Measurements from ENCODE around the gene XIRP2. TPM values are rescaled to one million over a fixed set of nuclear protein-coding genes. Genes with fewer than 3 reads are reported as not detected.

Gene XIRP2
- total and polyA plus RNA-seq, 2 of the 4 experiments (the other 2 are of a cell fraction) = 0.05 to 0.18 TPM

GRCh38 chr2:166960702-166961270 lies 72.5 kb downstream of the XIRP2 start:
- no peaks in the 10 kb centered on the region for H3K36me3 ChIP-seq (ENCODE audit: control insufficient read depth, insufficient read depth, low read length)
- no peak overlapping the region for H4K91ac ChIP-seq (ENCODE audit: insufficient read depth, low read depth, low read length)
- H3K9ac ChIP-seq (ENCODE audit: low read depth, low read length) = no peak overlapping the region
- H2AFZ ChIP-seq (replicated peaks; ENCODE audit: low read length, poor library complexity) = no peak overlapping the region
- in situ Hi-C loops (cut with MboI; ENCODE audit: low sequenced_read_pairs) (no loop called here), intact Hi-C loops (cut with micrococcal nuclease) (no loop called here), dilution Hi-C loops (cut with HindIII; ENCODE audit: low sequenced_read_pairs, unreplicated experiment) (no loop called here)
- H2AK9ac ChIP-seq (replicated peaks; ENCODE audit: low read depth, low read length, poor library complexity) = no peak overlapping the region
- no TSS peak for BruUV-seq (replicated peaks)
- H4K5ac ChIP-seq (ENCODE audit: low read depth, low read length) = no peak overlapping the region
- no peak overlapping the region for H3K27ac ChIP-seq (ENCODE audit: insufficient read depth, low read length)
- H2BK5ac ChIP-seq (ENCODE audit: low read depth, low read length, poor library complexity, severe bottlenecking) = no peak overlapping the region
- DNase-seq = no peak
- H3K4me1 ChIP-seq (ENCODE audit: control insufficient read depth, insufficient read depth, low read length) = peaks cover 5% of the 10 kb centered on the region
- H2BK15ac ChIP-seq (ENCODE audit: low read depth, low read length) = no peak overlapping the region
- no peak overlapping the region for H3K4me3 ChIP-seq (ENCODE audit: insufficient read depth, low read depth, low read length)
- no peak overlapping the region for H3K18ac ChIP-seq (ENCODE audit: low read depth, low read length)
- no peak overlapping the region for H2BK20ac ChIP-seq (ENCODE audit: low read depth, low read length)
- H2BK120ac ChIP-seq (ENCODE audit: low read depth, low read length) = no peak overlapping the region
- H3K4ac ChIP-seq (ENCODE audit: low read depth, low read length) = no peak overlapping the region
- H4K20me1 ChIP-seq (ENCODE audit: insufficient read depth, low read length) = no peaks in the 10 kb centered on the region
- POLR2A ChIA-PET (ENCODE audit: unreplicated experiment) = no interaction called here
- no peak overlapping the region for H3K56ac ChIP-seq (ENCODE audit: extremely low read depth, insufficient read depth, low read length)
- no peaks in the 10 kb centered on the region for H3K27me3 ChIP-seq (ENCODE audit: control insufficient read depth, insufficient read depth, low read length)
- 80% methylated on average over 1 of the region's 2 CpGs; no CpG with 5 or more reads in 1 of the 2 experiments for WGBS, 2 experiments (ENCODE audit: extremely low coverage in 2 of 2, insufficient read length in 1 of 2)
- no peak for ATAC-seq (ENCODE audit: low read depth)
- CTCF ChIA-PET = no interaction called here
- H3K9me3 ChIP-seq (ENCODE audit: control insufficient read depth, insufficient read depth, low read length) = no peaks in the 10 kb centered on the region
- no peaks in the 10 kb centered on the region for H3K79me1 ChIP-seq (ENCODE audit: low read depth in 1 of 2, low read length in 2 of 2)
- H3K9me1 ChIP-seq (ENCODE audit: insufficient read depth, low read length) = no peaks in the 10 kb centered on the region
- H4K8ac ChIP-seq (ENCODE audit: low read depth in 2 of 2, low read length in 2 of 2) = no peak overlapping the region
- TF ChIP-seq NFE2L2 (IDR thresholded peaks at IDR 0.05; ENCODE audit: low read depth, low read length) = no peak
- no peak for TF ChIP-seq MXI1 (IDR thresholded peaks at IDR 0.05; ENCODE audit: borderline replicate concordance, low read depth, low read length)
- TF ChIP-seq FOS (IDR thresholded peaks at IDR 0.05; ENCODE audit: low read depth, low read length) = no peak
- no peak for TF ChIP-seq RCOR1 (IDR thresholded peaks at IDR 0.05; ENCODE audit: insufficient replicate concordance, low read length)
- TF ChIP-seq POLR2A (IDR thresholded peaks at IDR 0.05; ENCODE audit: low read depth, low read length) = no peak
- TF ChIP-seq BHLHE40 (IDR thresholded peaks at IDR 0.05; ENCODE audit: low read depth, low read length) = no peak
- TF ChIP-seq CEBPB (IDR thresholded peaks at IDR 0.05; ENCODE audit: low read depth, low read length) = no peak
- TF ChIP-seq CHD1 (IDR thresholded peaks at IDR 0.05; ENCODE audit: low read depth, low read length) = no peak
- TF ChIP-seq CTCF (conservative IDR thresholded peaks at IDR 0.05; ENCODE audit: low read depth, low read length) = no peak
- TF ChIP-seq ELK1 (IDR thresholded peaks at IDR 0.05; ENCODE audit: borderline replicate concordance, low read depth, low read length) = no peak
- H3K4me2 ChIP-seq (ENCODE audit: low read depth, low read length) = no peak overlapping the region
- H3K14ac ChIP-seq (replicated peaks; ENCODE audit: low read depth, low read length) = no peak overlapping the region
- H3K23ac ChIP-seq (ENCODE audit: low read depth, low read length) = no peak overlapping the region
- no peak overlapping the region for H2AK5ac ChIP-seq (ENCODE audit: low read depth, low read length)
